Spleen (tissue), 11 donors: ENCODE results near the gene FAF1. TPM values are rescaled to one million over a fixed set of nuclear protein-coding genes. Genes with fewer than 3 reads are reported as not detected.

ENCODE experiments used
- DNase-seq: peaks from one replicate; pipeline ENCODE4 v3.0.0-alpha.2; 2020
- H3K27ac ChIP-seq, 8 donors: fragments of 200-600 bp; sonication (generic) in 7 of 8; 1 replicate in 4 of 8; 2 replicates in 4 of 8; pipeline versions ENCODE4 v1.5.0 to v1.8.0; 2016 to 2021; ENCODE audit warnings: inconsistent platforms in 4 of 8, mild to moderate bottlenecking in 4 of 8, moderate library complexity in 1 of 8
- H3K27me3 ChIP-seq, 7 donors: fragments of 200-600 bp; sonication (generic) in 6 of 7; replicated peaks in 1 of 7; 1 replicate in 4 of 7; 2 replicates in 3 of 7; pipeline versions ENCODE4 v1.5.0 to v1.8.0; 2016 to 2021; ENCODE audit warnings: inconsistent platforms in 3 of 7, mild to moderate bottlenecking in 1 of 7
- H3K36me3 ChIP-seq, 6 donors: fragments of 200-600 bp; sonication (generic) in 5 of 6; 1 replicate in 4 of 6; 2 replicates in 2 of 6; pipeline versions ENCODE4 v1.5.0 to v1.8.0; 2016 to 2021; ENCODE audit warnings: inconsistent platforms in 2 of 6
- H3K4me1 ChIP-seq, 6 donors: fragments of 200-600 bp; sonication (generic) in 5 of 6; 1 replicate in 3 of 6; 2 replicates in 3 of 6; pipeline versions ENCODE4 v1.5.0 to v1.8.0; 2016 to 2021; ENCODE audit warnings: inconsistent platforms in 3 of 6
- H3K4me3 ChIP-seq, 8 donors: fragments of 200-600 bp; sonication (generic) in 7 of 8; 1 replicate in 4 of 8; 2 replicates in 4 of 8; pipeline versions ENCODE4 v1.5.0 to v1.8.0; 2016 to 2021; ENCODE audit warnings: inconsistent platforms in 4 of 8, mild to moderate bottlenecking in 4 of 8, moderate library complexity in 2 of 8
- H3K9me3 ChIP-seq, 8 donors: fragments of 200-600 bp; sonication (generic) in 7 of 8; 1 replicate in 4 of 8; 2 replicates in 4 of 8; pipeline versions ENCODE4 v1.5.0 to v1.8.0; 2016 to 2021; ENCODE audit warnings: inconsistent platforms in 4 of 8
- CTCF ChIP-seq, 11 experiments: fragments of 200-600 bp in 7 of 11; fragments of 450-650 bp in 4 of 11; sonication (generic) in 4 of 11; IDR thresholded peaks in 8 of 11; conservative IDR thresholded peaks in 3 of 11; 1 replicate in 7 of 11; 2 replicates in 4 of 11; pipeline versions ENCODE4 v1.4.0 to v1.8.0; 2016 to 2021; ENCODE audit warnings: antibody characterized with exemption in 11 of 11, inconsistent platforms in 4 of 11, mild to moderate bottlenecking in 1 of 11
- POLR2A ChIP-seq, 3 donors: fragments of 450-650 bp; IDR thresholded peaks; one replicate each; pipeline ENCODE4 v1.5.1; 2017; ENCODE audit warnings: antibody characterized with exemption in 3 of 3, mild to moderate bottlenecking in 1 of 3
- POLR2AphosphoS5 ChIP-seq, 3 donors: sonication (generic); formaldehyde crosslinking; IDR thresholded peaks; one replicate each; pipeline ENCODE4 v1.5.1; 2017; ENCODE audit warnings: antibody characterized with exemption in 3 of 3
- WGBS, 5 donors: extraction: QIAGEN DNeasy Blood & Tissue Kit in 3 of 5; methylation state at CpG; one replicate each; pipeline versions ENCODE4 v1.1.5 to v1.1.7; 2013 to 2018; 5-methylcytosine and 5-hydroxymethylcytosine counted together
- intact Hi-C: fragments of 100-400 bp; cut with DNase I; formaldehyde crosslinking; loops from one replicate; pipeline ENCODE4 v1.15.0; 2023; ENCODE audit warnings: low total_unique reads
- polyA plus RNA-seq, 3 donors: library from polyadenylated mRNA; stranded (reverse); fragments of 200-250 nt; gene quantifications; one replicate each; pipeline ENCODE4 v1.2.1, GENCODE V29; 2013
- total RNA-seq, 7 donors: library from RNA; depleted of rRNA in 3 of 7; stranded (reverse); fragments of >200 nt in 3 of 7; fragmentation: NEBNext Ultra II Directional in 4 of 7; extraction: Animal tissue kit (Norgen Biotek cat#: 25700) in 4 of 7; gene quantifications; one replicate each; pipeline versions ENCODE4 v1.1.0 to v1.2.1, GENCODE V29; 2016 to 2021
- donor health status: healthy with polysubstance abuse.
- donor health status: DM: no; HTN: no; CAD: no; lungs with moderate emphysema.
- donor health status: DM: no; HTN: no; CAD: no.
- donor health status: Bipolar disorder and iron deficiency.
- donor health status: healthy.
- donor health status: DM: no; HTN: no; CAD: no.
- donor health status: DM: yes; HTN: yes; CAD: no.

The FAF1 gene
- total and polyA plus RNA-seq, 10 donors, result 16.7 to 58.7 (median 40.0) TPM

DNA sequence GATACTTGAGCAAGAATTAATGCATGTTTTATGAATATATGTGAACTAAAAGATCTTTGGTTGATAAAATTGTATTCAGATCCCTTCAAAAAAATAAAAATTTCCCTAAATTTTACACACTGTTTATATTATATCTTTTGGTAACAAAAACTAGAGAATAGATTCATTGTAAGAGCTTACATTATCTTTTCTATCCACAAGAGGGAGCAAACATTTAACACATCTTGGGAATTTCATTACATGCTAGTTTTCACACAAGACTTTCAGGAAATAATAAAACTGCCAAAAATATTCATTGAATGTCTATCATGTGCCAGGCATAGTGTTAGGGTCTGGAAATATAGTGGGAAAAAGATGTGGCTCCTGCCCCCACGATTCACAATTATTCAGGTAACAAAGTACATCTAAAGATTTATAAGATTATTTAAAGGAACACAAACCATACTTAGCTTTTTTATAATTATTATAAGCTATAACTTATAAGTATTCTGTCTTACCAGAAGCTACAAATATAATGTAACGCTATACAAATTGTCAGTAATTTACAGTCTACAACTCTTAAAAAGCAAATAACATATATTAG, 30.6 kb downstream of the FAF1 start:
- 51 to 66% (median 57%) methylated on average over 2 of the region's 2 CpGs for WGBS, 5 donors
- DNase-seq, result no peak
- H3K4me3 ChIP-seq, result no peak overlapping the region

DNA sequence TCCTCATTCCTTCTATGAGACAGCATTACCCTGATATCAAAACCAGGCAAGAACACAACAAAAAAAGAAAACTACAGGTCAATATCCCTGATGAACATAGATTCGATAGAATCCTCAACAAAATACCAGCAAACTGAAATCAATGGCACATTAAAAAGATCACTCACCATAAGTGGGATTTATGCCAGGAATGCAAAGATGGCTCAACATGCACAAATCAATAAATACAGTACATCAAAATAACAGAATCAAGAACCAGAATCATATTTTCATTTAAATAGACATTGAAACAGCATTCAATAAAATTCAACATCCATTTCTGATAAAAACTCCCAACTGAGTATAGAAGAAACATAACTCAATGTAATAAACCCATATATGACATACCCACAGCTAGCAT, 36.5 kb downstream of the FAF1 start:
- Histone ChIP-seq H3K36me3 (peaks cover 0 to 9% (median 0%) of the 10 kb centered on the region in 6 donors), H3K9me3 (peaks cover 0 to 40% (median 23%) of the 10 kb centered on the region in 8 donors), H3K4me3 (no peak overlapping the region), H3K27ac (no peak overlapping the region), H3K4me1 (no peaks in the 10 kb centered on the region), H3K27me3 (no peaks in the 10 kb centered on the region)
- 94 to 100% (median 98%) methylated on average over 1 of the region's 1 CpG for WGBS, 5 donors
- no peak for DNase-seq
- intact Hi-C loops, result loop anchor here (10.0 kb wide), 1 partner anchor 121 kb away; no protein-coding TSS in a partner anchor
- TF ChIP-seq POLR2AphosphoS5 (IDR thresholded peaks at IDR 0.05) (no peak), CTCF (IDR thresholded peaks at IDR 0.05 in 8 of 11, conservative IDR thresholded peaks at IDR 0.05 in 3 of 11) (no peak), POLR2A (IDR thresholded peaks at IDR 0.05) (no peak)

More for the DNA sequence above, 30.6 kb downstream of the FAF1 start:
- TF ChIP-seq POLR2AphosphoS5 (IDR thresholded peaks at IDR 0.05), result no peak
- TF ChIP-seq CTCF (IDR thresholded peaks at IDR 0.05 in 8 of 11, conservative IDR thresholded peaks at IDR 0.05 in 3 of 11), result peak in 10 of 11 experiments; percentile 29 to 62 (median 53)
- TF ChIP-seq POLR2A (IDR thresholded peaks at IDR 0.05), result no peak
- intact Hi-C loops, result loop anchor here (10.0 kb wide), 1 partner anchor 115 kb away; no protein-coding TSS in a partner anchor
- H3K9me3 ChIP-seq, result peaks cover 0 to 8% (median 4%) of the 10 kb centered on the region in 8 donors
- H3K27ac ChIP-seq, result no peak overlapping the region
- H3K36me3 ChIP-seq, result peaks cover 0 to 9% (median 0%) of the 10 kb centered on the region in 6 donors
- H3K4me1 ChIP-seq, result peaks cover 0 to 13% (median 0%) of the 10 kb centered on the region in 6 donors
- H3K27me3 ChIP-seq, result no peaks in the 10 kb centered on the region

- no peak for DNase-seq
- peaks cover 0 to 19% (median 9%) of the 10 kb centered on the region in 6 donors for H3K4me1 ChIP-seq
- intact Hi-C loops, result loop anchor here (10.0 kb wide), 1 partner anchor 124 kb away; no protein-coding TSS in a partner anchor
- H3K4me3 ChIP-seq, result no peak overlapping the region
- no peaks in the 10 kb centered on the region for H3K27me3 ChIP-seq
- TF ChIP-seq POLR2A (IDR thresholded peaks at IDR 0.05), result no peak
- no peak for TF ChIP-seq POLR2AphosphoS5 (IDR thresholded peaks at IDR 0.05)
- TF ChIP-seq CTCF (IDR thresholded peaks at IDR 0.05 in 8 of 11, conservative IDR thresholded peaks at IDR 0.05 in 3 of 11), result no peak
- no peak overlapping the region for H3K27ac ChIP-seq
- H3K9me3 ChIP-seq, result peaks cover 0 to 40% (median 23%) of the 10 kb centered on the region in 8 donors
- no peaks in the 10 kb centered on the region for H3K36me3 ChIP-seq
- WGBS, 5 donors, result 77 to 98% (median 96%) methylated on average over 4 of the region's 4 CpGs
Observed at GRCh38 chr1:50921029-50921428, 39.0 kb downstream of the FAF1 start.

DNA sequence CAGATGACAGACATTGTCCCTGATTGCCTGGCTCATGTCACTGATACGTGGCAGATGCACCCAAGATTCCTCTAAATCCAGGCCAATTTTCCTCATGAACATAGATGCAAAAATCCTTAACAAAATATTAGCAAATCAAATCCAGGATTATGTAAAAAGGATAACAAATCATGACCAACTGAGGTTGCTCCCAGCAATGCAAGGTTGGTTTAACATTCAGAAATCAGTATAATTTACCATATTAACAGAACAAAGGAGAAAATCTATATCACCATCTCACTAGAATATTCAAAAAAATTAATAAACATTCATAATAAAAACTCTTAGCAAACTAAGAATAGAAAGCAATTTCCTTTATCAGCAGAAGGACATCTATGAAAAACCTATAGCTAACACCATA, 39.7 kb downstream of the FAF1 start:
- no peak overlapping the region for H3K4me3 ChIP-seq
- peaks cover 0 to 40% (median 23%) of the 10 kb centered on the region in 8 donors for H3K9me3 ChIP-seq
- H3K4me1 ChIP-seq, result peaks cover 0 to 25% (median 9%) of the 10 kb centered on the region in 6 donors
- no peak overlapping the region for H3K27ac ChIP-seq
- H3K27me3 ChIP-seq, result no peaks in the 10 kb centered on the region
- intact Hi-C loops, result loop anchor here (10.0 kb wide), 1 partner anchor 124 kb away; no protein-coding TSS in a partner anchor
- 91 to 100% (median 97%) methylated on average over 1 of the region's 1 CpG for WGBS, 5 donors
- no peaks in the 10 kb centered on the region for H3K36me3 ChIP-seq
- DNase-seq, result no peak
- TF ChIP-seq CTCF (IDR thresholded peaks at IDR 0.05 in 8 of 11, conservative IDR thresholded peaks at IDR 0.05 in 3 of 11), result no peak
- TF ChIP-seq POLR2A (IDR thresholded peaks at IDR 0.05), result no peak
- TF ChIP-seq POLR2AphosphoS5 (IDR thresholded peaks at IDR 0.05), result no peak
